HG03439 (cell line): ENCODE results near the gene DEPP1.
A peak's percentile ranks its signal among the peaks of the same experiment; 100 is the strongest.

ENCODE experiments used
- ATAC-seq: cut with Tn5 transposase; IDR thresholded peaks from one replicate; pipeline ENCODE4 v1.9.1; 2021; ENCODE audit warnings: mild to moderate bottlenecking, moderate library complexity; ENCODE audit not compliant: unreplicated experiment

The DEPP1 gene

DNA sequence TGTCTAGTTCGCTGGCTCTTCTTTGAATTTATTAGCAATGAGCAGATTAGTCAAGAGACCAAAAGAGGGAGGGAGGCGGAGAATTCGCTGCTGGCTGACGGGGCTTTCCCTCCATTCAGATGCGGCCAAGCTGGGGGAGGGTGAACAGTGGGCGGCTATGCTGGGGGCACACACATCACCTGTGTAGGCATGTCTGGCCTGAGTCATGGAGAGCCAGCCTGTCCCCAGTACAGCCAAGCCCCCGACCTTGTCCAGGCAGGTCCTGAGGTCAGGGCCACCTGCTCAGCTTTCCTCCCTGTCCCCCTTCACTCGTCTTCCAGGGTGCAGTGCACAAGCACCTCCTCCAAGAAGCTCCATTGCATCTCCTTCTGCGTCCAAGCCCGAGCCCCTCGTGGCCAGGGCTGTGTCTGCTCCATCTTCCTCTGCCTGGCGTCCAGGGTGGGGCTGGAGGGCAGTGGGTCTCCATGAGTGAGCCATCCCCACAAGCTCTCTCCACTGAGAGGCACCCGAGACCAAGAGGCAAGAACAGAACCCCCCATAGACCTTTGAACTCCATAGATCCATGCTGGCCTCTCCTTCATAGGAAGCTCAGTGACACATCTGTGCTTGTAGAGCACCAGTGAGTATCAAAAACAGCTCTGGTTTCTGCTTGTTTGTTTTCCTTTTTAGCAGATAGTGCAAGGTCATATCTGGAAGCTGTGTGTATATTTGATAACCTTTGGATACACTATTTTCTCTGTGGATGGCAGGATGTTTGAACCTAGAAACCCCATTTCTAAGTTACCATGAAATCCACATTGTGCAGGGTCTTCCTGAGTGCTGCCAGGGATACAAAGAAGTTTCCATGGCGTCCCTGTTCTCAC is 1.9 kb upstream of the DEPP1 start:
- ATAC-seq = no peak

DNA sequence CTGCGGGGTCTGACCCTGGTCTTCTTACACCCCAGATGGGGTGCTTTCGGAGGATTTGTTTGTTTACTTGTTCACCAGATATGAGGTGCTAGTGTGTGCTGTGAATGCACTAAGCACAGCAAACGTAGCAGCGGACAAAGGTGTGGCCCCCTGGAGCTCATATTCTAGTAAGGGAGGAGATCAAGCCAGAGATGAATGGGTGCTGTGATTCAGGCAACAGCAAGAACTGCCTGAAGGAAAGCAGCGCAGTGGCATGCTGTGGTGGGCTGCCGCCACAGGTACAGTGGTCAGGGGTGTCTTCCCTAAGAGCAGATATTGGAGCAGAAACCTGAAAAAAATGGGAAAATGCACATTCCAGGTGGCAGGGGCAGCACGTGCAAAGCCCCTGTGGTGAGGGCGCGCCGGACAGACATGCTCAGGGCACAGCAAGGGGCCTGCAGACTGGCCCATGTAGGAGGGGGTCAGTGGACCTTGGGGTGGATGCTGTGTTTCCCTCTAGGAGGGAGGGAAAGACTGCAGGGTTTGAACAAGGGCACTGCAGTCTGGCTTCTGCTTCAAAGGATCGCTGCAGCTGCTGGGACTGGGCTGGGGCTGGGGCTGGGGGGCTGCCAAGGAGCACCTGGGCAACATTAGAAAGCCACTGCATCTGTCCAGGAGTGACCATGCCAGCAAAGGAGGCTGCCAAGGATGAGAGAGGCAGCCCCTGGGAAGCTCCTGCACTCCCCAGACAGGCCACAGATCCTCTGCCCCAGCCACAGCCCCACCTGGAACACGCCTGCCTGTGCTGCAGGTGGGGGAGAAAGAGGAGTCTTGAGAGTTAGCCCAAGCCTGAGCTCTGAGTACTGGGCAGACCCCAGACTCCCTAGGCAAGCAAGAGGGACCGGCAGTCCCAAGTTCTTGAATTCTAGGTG is 927 bp upstream of the DEPP1 start:
- no peak for ATAC-seq

DNA sequence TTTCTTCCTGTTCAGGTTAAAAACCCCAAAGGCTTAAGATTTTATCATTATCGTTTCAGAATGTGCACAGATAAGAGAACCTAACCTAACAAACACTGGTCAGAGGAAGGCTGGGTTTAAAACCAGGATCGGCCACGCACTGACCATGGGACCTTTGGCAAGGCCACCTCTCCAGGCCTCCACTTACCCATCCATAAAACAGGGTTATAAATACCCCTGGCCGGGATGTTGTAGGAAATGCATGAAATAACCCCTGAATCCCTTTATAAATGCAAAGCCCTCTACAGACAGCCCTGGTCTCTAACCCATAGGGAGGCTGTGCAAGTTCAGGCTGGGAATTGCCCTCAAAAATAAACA is 418 bp downstream of the DEPP1 start:
- ATAC-seq = no peak

DNA sequence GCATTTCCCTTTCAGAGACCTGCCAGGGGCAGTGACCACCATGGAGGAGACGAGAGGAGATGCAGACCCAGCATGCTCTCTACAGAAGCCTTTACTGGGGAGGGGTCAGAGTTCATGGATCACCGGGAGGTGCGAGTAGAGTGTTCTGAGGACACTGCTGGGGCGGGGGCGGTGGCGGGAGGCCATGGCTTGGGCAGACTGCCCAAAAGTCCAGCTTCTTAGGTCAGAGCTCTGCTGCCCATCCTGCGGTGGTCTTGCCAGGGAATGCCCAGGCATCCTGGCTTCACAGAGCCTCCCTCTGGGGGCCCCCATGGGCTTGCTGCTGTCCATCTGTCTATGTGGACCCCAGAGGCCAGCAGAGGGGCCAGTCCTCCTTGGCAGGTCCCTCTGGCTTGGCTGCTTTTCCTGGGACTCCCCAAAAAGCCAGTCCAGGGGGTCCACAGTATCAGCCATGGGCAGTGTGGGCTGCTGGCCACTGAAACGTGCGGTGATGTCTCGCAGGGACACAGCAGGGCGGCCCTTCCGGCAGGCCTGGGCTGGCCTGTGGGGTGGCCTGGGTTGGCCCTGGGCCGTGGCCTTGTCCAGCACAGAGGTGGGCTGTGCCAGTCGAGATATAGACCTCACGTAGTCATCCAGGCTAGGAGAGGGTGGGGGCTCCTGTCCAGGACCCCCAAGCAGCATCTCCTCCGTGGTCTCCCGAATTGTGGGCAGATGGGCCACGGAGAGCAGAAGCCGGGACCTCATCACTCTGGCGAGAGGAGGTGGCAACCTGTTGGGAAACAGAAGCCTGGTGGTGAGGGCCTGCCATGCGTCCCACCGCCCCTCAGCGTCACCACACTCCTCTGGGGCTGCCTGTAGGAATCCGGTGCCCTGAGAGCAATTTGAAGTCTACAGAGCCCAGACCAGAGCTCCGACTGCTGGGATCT is 1.1 kb downstream of the DEPP1 start:
- no peak for ATAC-seq

DNA sequence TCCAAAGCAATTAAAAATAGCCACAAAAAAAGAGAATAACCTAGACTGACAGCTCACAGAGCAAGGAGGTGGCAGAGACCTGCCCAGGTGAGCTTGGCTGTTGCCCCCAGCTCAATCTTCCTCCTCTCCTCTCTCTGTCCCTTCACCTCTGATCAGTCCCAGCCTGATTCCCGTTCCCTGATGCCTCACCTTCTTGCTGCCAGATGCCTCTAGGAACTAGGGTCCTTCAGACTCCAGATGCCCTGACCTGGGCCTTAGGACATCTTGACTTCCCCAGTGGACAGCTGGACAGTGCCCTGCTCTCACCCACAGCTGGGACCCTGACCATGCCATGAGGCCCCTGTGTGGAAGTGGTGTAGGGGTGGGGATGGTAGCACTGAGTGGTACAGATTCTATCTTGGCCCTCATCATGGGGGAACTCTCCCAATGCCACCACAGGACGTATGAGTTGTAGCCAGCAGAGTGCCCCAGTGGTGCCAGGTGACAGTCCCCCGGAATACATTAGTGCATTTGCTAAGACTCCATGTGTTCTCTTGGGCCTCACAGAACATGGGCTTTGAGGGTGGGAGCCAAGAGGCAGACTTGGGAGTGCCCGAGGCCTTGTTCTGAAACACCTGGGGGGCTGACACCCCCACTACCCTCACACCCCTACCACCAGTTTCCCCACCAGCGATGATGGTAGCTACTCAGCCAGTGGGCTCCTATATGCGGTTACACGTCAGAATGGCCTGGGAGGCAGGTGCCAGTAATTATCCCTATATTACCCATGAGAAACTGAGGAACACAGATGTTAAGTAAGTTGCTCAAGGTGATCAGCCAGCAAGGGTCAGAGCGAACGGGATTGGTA is 2.0 kb downstream of the DEPP1 start:
- no peak for ATAC-seq

DNA sequence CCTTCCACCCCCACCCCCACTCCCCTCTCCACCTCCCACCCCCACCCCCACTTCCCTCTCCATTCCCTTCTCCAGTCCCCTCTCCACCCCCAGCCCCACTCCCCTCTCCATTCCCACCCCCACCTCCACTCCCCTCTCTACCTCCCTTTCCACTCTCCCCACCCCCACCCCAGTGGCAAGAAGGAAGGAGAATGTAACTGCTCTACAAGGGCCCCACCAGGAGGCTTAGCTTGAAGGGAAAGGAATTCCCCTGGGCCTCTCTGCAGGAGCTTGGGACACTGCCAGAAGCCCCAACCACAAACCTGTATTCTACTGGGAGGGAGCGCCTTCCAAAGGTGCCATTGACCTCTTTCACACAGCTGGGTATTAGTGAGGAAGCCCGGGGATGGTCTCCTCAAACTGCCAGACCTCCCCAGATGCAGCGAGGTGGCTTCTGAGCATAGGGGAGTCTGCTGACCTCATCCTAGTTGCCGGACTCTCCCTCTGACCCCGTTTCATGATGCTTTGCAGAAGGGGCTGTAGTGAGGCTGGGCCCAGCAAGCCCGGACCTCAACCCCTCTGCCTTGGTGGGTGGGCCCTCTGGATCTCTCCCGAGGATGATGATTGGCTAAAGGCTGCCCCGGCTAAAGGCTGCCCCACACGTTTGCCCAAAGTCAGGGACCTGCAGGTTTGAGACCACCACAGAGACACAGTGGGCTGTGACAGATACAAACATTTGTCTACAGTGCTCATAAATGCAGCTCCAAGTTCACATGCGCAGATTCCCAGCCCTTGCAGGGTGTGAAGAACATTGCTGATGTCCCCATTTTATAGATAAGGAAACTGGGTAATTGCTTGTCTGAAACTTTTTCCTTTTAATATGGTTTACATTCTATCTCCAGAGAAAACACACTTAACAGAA is 2.9 kb downstream of the DEPP1 start:
- no peak for ATAC-seq

DNA sequence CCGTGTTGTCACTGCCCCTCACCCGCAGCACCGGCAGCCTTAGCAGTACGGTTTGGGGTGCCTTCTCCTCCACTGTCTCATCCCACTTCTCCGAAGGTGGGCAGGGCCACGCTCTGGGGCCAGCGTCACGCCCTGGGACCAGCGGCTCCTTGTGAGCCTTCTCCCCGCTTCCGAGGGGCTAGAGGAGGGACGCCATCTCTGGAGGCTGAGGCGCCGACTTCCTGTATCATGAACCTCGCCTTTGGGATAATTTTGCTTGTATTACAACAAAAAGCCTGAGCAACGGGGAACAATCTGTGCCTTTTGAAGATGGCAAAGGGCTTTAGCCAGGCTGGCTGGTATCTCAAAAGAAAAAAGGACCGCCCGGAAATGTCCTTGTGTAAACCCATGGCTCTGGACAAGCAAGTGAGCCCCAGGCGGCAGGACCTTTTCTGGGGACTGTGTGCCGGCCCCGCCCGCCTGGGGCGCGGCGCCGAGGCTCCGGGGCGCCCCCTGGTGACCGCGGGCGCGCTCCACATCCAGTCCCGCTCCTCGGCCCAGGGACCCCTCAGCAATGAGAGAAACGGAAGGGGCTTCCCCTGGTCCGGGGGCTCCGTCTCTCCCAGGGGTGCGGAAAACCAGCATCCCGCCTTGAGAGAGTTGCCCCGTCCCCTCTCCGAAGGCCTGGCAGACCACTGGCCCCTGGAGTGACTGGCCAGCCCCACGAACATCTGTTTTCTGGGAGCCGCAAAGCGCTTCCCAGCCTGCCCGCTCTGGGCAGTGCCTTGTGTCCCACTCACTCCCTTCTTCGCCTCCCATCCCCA is 3.8 kb downstream of the DEPP1 start:
- ATAC-seq = peak; percentile 74

DNA sequence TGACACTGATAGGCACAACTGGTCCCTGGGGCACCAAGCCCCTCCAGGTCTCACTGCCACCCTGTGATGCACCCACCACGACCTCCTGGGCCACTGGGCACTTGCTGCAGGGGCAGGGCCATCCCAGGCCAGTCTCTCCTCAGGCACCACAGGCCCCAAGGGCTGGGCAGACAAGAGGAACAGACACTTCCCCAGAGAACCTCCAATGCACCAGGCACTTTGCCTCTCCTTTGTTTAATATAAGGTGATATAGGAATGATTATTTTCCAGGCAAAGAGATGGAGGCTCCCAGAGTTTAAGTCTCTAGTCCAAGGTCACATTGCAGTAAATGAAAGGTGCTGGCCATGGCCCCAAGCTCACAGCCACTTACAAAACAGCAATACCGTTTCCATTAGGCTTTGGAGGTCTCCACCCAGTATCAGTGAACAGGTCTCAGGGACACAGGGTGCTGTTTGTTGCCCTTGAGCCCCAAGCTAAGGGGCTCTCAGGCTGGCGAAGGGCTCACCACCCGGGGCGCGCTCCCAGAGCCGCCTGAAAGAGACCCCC is 4.5 kb downstream of the DEPP1 start:
- no peak for ATAC-seq

DNA sequence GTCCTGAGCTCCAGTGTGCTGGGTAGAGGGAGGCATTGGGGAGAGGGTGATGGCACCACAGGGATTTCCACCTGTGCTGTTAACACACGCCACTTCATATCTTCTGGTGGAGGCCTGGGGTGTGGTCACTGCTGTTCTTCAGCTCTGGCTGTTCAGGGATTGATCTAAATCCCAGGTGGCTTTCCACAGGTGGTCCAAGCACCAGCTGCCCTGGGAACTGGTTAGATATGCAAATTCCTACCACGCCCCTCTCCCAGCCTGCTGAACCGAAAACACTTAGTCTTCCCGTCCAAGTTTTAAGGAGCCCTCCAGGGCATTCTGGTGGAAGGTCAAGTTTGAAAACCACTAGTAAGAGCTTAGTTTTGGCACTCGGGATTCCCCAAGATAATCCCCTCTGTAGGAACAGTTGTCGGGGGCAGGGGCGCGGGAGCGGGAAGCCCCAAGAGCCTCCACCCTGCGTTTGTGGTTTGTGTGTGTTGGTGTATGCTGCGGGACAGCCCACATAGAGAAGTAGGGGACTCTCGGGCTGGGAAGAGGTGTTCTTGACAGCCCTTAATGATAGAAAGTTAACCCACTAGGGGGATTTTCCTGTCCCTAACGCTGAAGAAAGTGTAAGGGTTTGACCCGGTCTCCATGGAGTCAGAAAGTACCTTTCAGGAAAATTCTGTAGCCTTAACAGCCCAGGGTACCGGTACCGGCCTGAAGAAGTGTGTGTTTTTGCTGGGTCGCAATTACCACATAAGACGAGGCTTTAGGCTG is 5.1 kb downstream of the DEPP1 start:
- no peak for ATAC-seq

DNA sequence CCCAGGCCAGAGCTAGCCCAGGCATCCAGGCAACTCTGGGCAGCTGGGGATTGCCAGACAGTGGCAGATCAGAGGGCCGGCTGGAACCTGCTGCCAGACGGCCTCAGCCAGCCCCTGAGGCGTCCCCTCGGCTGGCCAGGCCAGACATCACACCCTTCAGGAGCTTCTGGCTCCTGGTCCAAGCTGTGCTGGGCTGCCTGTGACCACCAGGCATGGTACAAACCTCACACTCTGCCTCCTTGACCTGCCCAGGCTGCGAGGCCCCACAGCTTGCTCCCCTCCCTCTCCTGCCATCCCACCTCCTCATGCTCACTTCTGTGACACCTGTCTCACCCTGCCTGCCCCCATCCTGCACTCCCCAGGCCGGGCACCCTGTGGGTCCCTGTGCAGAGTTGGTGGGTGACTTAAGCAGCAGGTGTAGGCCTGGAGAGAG is 5.7 kb downstream of the DEPP1 start:
- no peak for ATAC-seq

DNA sequence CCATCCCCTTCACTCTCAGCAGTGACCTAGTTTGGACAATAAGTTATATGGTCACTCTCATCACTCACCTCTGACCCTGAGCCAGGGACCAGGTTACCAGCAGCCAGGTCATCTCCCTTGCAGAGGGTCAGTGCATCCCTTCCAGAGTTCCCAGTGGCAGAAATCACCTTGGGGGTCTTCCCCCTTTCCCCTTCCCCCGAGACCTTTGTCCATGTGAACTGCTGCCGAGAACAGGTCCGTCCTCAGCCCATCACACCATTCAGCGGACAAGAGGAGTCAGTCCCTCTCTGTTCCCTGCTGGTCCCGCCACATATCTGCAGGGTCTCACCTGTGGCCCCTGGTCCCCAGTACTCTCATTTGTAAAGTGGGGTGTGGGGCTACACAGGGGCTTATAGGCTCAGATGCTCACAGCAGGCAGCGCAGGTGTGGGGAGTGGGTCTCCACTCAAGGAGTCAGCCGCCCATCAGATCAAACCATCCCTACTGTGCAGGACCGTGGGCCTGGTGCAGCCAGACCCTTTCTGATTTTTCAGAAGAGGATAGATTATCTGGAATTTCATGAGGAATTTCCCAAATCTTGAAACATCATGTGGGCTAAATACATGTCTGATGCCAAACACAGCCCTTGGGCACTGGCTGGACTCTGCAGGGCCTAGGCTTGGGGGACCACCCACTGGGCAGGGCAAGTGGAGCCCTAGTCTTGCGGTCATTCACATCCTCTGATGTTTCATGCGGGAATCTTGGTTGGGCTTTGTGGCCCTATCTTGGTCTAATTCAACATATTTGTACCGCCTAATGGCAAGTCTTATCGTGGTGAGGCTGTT is 6.5 kb downstream of the DEPP1 start:
- ATAC-seq = no peak

DNA sequence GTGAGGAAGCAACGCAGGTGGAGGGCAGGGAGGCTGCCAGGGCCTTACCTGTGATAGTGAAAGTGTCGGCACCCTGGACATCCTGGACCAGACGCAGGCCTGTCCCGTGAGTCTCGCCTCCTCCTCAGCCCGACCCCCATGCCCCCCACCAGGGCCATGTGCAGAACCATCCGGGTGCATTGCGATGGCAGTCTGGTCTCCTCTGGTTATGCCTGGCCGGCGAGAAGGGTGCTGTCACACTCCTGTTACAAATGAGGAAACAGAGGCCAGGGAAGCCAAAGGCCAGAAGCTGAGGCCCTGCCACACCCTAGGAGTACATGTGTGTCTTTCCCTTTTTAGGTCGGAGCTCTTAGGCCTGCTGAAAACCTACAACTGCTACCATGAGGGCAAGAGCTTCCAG is 7.2 kb downstream of the DEPP1 start:
- no peak for ATAC-seq

DNA sequence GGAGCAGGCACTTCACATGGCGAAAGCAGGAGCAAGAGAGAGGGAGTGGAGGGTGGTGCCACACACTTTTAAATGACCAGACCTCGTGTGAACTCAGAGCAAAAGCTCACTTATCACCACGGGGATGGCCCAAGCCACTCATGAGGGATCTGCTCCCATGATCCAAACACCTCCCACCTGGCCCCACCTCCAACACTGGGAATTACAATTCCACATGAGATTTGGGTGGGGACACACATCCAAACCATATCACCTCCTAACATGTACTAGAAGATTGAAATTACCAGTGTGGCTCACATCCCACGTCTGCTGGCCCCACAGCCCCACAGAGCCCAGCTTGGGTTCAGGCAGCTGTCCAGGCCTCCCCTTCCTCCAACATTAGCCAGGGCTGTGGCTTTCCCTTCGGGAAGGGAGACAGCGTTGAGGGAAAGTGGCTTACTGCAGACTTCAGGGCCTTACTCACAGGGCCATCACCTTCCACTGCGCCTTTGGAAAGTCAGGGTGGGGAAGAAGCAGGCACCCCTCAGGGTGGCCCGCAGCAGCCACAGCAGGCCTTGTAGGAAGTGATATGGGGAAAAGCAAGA is 7.7 kb downstream of the DEPP1 start:
- no peak for ATAC-seq

DNA sequence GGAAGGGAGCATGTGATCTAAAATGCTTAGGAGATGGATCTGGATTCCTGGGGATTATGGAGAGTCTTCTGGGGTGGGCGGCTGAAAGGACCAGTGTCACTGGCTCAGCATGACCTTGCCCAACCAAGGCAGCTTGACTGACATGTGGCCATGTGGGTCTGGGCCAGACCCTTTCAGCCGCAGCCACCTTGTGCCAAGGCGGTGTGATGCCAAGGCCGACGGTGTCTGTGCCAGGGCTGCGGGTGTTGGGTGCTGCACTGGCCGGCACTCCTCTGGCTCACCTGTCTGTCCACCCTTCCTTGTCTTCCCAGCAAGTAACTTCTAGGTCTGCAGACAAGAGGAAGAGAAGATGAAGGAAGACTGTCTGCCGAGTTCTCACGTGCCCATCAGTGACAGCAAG is 8.8 kb downstream of the DEPP1 start:
- ATAC-seq = no peak

DNA sequence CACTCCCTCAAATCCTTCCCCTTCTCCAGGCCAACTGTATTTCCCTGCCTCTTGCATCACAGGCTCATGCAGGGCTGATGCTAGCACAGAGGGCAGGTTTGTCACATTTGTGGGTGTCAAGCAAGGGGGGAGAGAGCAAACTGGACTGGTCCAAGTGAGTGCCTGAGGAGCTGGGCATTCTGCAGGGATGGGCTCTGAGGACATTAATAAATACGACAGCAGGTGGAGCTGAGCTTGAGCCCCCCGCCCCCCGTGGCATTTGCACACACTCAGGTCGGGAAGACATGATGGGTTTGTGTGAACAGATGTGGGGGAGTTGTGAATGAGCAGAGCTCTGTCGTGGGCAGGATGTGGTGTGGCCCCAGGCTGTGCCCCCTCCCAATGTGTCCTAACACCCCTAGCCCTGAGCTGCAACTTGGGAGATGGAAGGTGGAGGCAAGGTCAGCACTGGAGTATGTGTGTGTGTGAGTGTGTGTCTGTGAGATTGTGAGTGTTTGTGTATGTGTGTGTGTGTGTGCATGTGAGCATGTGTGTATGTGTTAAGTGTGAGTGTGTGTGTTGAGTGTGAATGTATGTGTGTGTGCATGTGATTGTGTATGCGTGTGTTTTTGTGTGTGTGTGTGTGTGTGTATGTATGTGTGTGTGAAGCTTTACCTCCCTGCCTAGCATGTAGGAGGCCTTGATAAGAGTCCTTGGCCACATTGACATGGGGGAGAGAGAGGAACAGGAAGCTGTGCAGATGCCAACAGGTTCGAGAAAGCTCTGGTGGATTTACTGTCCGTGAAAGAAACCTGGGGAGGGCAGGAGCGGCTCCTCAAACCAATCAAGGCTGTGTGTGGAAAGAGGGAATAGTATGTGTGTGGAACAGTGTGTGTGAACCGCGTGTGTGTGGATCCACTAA is 9.9 kb downstream of the DEPP1 start:
- ATAC-seq = no peak
